ENCODE results near the gene CCNDBP1. TPM values are rescaled to one million over a fixed set of nuclear protein-coding genes. Genes with fewer than 3 reads are reported as not detected.

Gene CCNDBP1
- total RNA-seq, 1 experiment from 2014 or later = 20.4 TPM

GRCh38 chr15:43232289-43232874 is 47.2 kb downstream of the CCNDBP1 start (continued):
- TF ChIP-seq OVOL2 (CRISPR knock-in tag; IDR thresholded peaks at IDR 0.05; ENCODE audit: borderline replicate concordance) (no peak), STAT6 (CRISPR knock-in tag; conservative IDR thresholded peaks at IDR 0.05; ENCODE audit: low read depth) (no peak)

GRCh38 chr15:43235536-43235935 is 50.3 kb downstream of the CCNDBP1 start:
- Mint-ChIP-seq H3K4me3 (no peak overlapping the region), H3K27me3 (ENCODE audit: low read depth) (no peaks in the 10 kb centered on the region; the same call in none of the 2 replicates), H3K27ac (no peak overlapping the region), H3K4me1 (no peaks in the 10 kb centered on the region), H3K36me3 (no peaks in the 10 kb centered on the region), H3K9me3 (no peaks in the 10 kb centered on the region)
- POLR2A ChIA-PET = no interaction called here
- CTCF ChIA-PET = interaction anchor here (0.8 to 1.2 kb wide), 3 partner anchors 9 to 16 kb away, joined by 3 to 12 read pairs (median 3); no protein-coding TSS in a partner anchor
- DNase-seq (ENCODE audit: low spot score) (no peak), ATAC-seq (no peak)
- no peak for TF ChIP-seq NFATC4 (CRISPR knock-in tag; IDR thresholded peaks at IDR 0.05)
- TF ChIP-seq ZNF396 (CRISPR knock-in tag; IDR thresholded peaks at IDR 0.05; ENCODE audit: borderline replicate concordance) = no peak
- no peak for TF ChIP-seq EMX1 (CRISPR knock-in tag; IDR thresholded peaks at IDR 0.05)
- TF ChIP-seq FOXP1 (CRISPR knock-in tag; IDR thresholded peaks at IDR 0.05; ENCODE audit: borderline replicate concordance) = no peak
- no peak for TF ChIP-seq SMAD4 (CRISPR knock-in tag; IDR thresholded peaks at IDR 0.05)
- no peak for TF ChIP-seq ZNF138 (CRISPR knock-in tag; conservative IDR thresholded peaks at IDR 0.05)
- TF ChIP-seq SMAD3 (CRISPR knock-in tag; IDR thresholded peaks at IDR 0.05; ENCODE audit: borderline replicate concordance) = no peak
- no peak for TF ChIP-seq MAX (CRISPR knock-in tag; IDR thresholded peaks at IDR 0.05)

GRCh38 chr15:43237842-43238470 is 52.8 kb downstream of the CCNDBP1 start:
- Mint-ChIP-seq H3K27ac (0 out of 2 replicates have a peak overlapping the region, but pooled peaks have one; percentile 4), H3K9me3 (no peaks in the 10 kb centered on the region), H3K4me1 (no peaks in the 10 kb centered on the region), H3K27me3 (ENCODE audit: low read depth) (no peaks in the 10 kb centered on the region; the same call in 1 of the 2 replicates), H3K36me3 (no peaks in the 10 kb centered on the region), H3K4me3 (no peak overlapping the region)
- TF ChIP-seq ZNF281 (CRISPR knock-in tag; IDR thresholded peaks at IDR 0.05) (no peak), MXD4 (CRISPR knock-in tag; IDR thresholded peaks at IDR 0.05; ENCODE audit: borderline replicate concordance) (no peak), MAX (CRISPR knock-in tag; IDR thresholded peaks at IDR 0.05) (no peak), ZNF219 (CRISPR knock-in tag; IDR thresholded peaks at IDR 0.05; ENCODE audit: borderline replicate concordance) (no peak), RORB (CRISPR knock-in tag; IDR thresholded peaks at IDR 0.05) (no peak), NFYB (CRISPR knock-in tag; conservative IDR thresholded peaks at IDR 0.05; ENCODE audit: low read depth) (no peak)
- DNase-seq (ENCODE audit: low spot score) (no peak), ATAC-seq (no peak)
- POLR2A ChIA-PET = no interaction called here
- CTCF ChIA-PET = interaction anchor here (0.9 to 1.6 kb wide), 2 partner anchors 13 to 29 kb away, joined by 3 to 4 read pairs; no protein-coding TSS in a partner anchor

Measured in WTC11 (cell line).